GM12891 (cell line): ENCODE results near the gene DSTYK.

Experiments used
- DNase-seq: peaks from one replicate; pipeline ENCODE4 v3.0.0; 2011; ENCODE audit warnings: low spot score; ENCODE audit not compliant: insufficient read length
- FAIRE-seq: peaks from 2 replicates; lab custom pipeline; 2011; peaks lifted over from hg19 to GRCh38; lab: Jason Lieb, UNC
- PAX5 ChIP-seq: IDR thresholded peaks from 2 replicates; pipeline ENCODE4 v1.6.1; 2011; ENCODE audit warnings: low read length, moderate library complexity, mild to moderate bottlenecking; ENCODE audit not compliant: insufficient read depth, severe bottlenecking
- POLR2A ChIP-seq: IDR thresholded peaks from 2 replicates; pipeline ENCODE4 v1.6.1; 2011; ENCODE audit warnings: low read depth, low read length, control low read depth
- POLR2AphosphoS5 ChIP-seq: IDR thresholded peaks from 2 replicates; pipeline ENCODE4 v1.6.1; 2011; ENCODE audit warnings: low read depth, low read length, control low read depth
- POU2F2 ChIP-seq: IDR thresholded peaks from 2 replicates; pipeline ENCODE4 v1.6.1; 2011; ENCODE audit warnings: low read depth, mild to moderate bottlenecking, control low read depth, low read length, moderate library complexity
- SPI1 ChIP-seq: IDR thresholded peaks from 2 replicates; pipeline ENCODE4 v1.6.1; 2011; ENCODE audit warnings: low read depth, low read length, control low read depth
- TAF1 ChIP-seq: IDR thresholded peaks from 2 replicates; pipeline ENCODE4 v1.6.1; 2011; ENCODE audit warnings: low read depth, low read length, control low read depth

The DSTYK gene

GRCh38 chr1:205232127-205232820 lies 20.8 kb upstream of the DSTYK start:
- FAIRE-seq (no peak), DNase-seq (no peak)
- TF ChIP-seq POU2F2: no peak
- TF ChIP-seq PAX5: no peak
- no peak for TF ChIP-seq POLR2AphosphoS5
- TF ChIP-seq POLR2A: no peak
- no peak for TF ChIP-seq TAF1
- no peak for TF ChIP-seq SPI1

GRCh38 chr1:205230982-205231381 lies 19.5 kb upstream of the DSTYK start:
- DNase-seq (no peak), FAIRE-seq (no peak)
- TF ChIP-seq SPI1 (no peak), POU2F2 (no peak), POLR2AphosphoS5 (no peak), TAF1 (no peak), POLR2A (no peak), PAX5 (no peak)

GRCh38 chr1:205229916-205230700 lies 18.6 kb upstream of the DSTYK start:
- no peak for TF ChIP-seq POLR2AphosphoS5
- no peak for TF ChIP-seq POU2F2
- no peak for TF ChIP-seq SPI1
- TF ChIP-seq PAX5: no peak
- TF ChIP-seq TAF1: no peak
- no peak for TF ChIP-seq POLR2A
- DNase-seq (no peak), FAIRE-seq (no peak)

GRCh38 chr1:205229399-205229871 lies 17.9 kb upstream of the DSTYK start:
- peak; percentile 65 for DNase-seq
- no peak for FAIRE-seq
- TF ChIP-seq POU2F2 (no peak), PAX5 (no peak), SPI1 (no peak), POLR2A (no peak), TAF1 (no peak), POLR2AphosphoS5 (no peak)

GRCh38 chr1:205228093-205228521 lies 16.6 kb upstream of the DSTYK start:
- TF ChIP-seq TAF1 (no peak), SPI1 (no peak), POLR2A (no peak)
- FAIRE-seq (no peak), DNase-seq (no peak)

GRCh38 chr1:205227584-205228013 lies 16.1 kb upstream of the DSTYK start, which contains the start of gene TMCC2:
TMCC2 (plus strand) TSS chr1:205227946; CDS start chr1:205228565, 619 bp downstream.
- DNase-seq (peak; percentile 88), FAIRE-seq (peak; percentile 82)
- TF ChIP-seq TAF1 (no peak), POU2F2 (no peak), SPI1 (no peak), POLR2A (no peak), PAX5 (no peak), POLR2AphosphoS5 (no peak)

- FAIRE-seq: no peak
Observed at GRCh38 chr1:205226868-205227583, 15.5 kb upstream of the DSTYK start.

GRCh38 chr1:205225901-205226765 lies 14.6 kb upstream of the DSTYK start:
- FAIRE-seq: no peak
- TF ChIP-seq POLR2A: no peak
- TF ChIP-seq PAX5: no peak
- no peak for DNase-seq

More at GRCh38 chr1:205226868-205227583, 15.5 kb upstream of the DSTYK start:
- TF ChIP-seq POLR2A: no peak
- DNase-seq: no peak

- TF ChIP-seq TAF1 (no peak), PAX5 (no peak), POLR2A (no peak), POLR2AphosphoS5 (no peak), POU2F2 (no peak)
- no peak for FAIRE-seq
Observed at GRCh38 chr1:205224736-205225135, 13.2 kb upstream of the DSTYK start.

More at GRCh38 chr1:205224736-205225135, 13.2 kb upstream of the DSTYK start:
- DNase-seq: no peak
